GM04503 (cell line): ENCODE data around the gene LDHAL6B.

ENCODE experiments used
- DNase-seq: peaks from one replicate; pipeline ENCODE4 v3.0.0-alpha.2; 2012; ENCODE audit warnings: low read depth

LDHAL6B gene

GRCh38 chr15:59251001-59251845 lies 44.6 kb downstream of the LDHAL6B start:
- DNase-seq, result no peak

DNA sequence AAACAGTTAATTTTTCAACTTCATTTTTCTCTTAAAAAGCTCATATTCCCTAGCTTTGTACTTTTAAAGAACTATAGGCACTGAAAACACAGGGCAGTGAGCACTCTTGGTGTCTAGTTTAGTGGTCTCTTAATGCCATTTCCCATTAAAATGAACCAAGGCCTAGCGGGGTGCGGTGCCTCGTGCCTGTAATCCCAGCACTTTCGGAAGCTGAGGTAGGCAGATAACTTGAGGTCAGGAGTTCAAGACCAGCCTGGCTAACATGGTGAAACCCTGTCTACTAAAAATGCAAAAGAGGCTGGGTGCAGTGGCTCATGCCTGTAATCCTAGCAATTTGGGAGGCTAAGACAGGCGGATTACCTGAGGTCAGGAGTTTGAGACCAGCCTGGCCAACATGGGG lies 45.5 kb downstream of the LDHAL6B start:
- DNase-seq, result no peak

DNA sequence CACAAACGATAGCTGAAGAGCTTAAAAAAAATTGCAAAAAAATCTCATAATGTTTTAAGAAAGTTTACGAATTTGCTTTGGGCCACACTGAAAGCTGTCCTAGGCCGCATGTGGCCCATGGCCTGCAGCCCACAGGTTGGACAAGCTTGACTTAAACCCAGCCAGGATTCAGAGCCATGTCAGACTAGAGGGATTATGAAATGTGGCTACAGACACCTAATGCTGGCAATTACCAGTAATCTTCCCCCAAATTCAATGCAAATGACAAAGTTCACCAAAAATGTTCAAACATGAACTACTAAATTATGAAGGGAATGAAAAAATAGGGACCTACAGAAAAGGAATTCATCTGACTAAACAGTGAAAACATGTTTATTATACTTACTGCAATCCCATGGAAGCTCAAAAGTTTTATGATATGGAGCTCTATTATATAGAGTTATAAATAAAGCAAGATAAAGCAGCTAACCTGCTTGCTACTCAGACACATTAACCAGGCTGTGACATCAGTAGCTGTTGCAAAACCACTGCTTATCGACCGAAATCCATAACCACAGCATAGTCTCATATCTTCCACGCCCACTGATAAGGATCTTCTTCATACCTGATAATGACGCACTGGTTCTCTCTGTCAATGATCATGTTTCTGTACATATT lies 49.2 kb downstream of the LDHAL6B start:
- DNase-seq, result no peak

- no peak for DNase-seq
Measured at GRCh38 chr15:59256482-59256881, 49.8 kb downstream of the LDHAL6B start.

GRCh38 chr15:59257140-59257539 lies 50.5 kb downstream of the LDHAL6B start:
- DNase-seq, result no peak
